IPS DF 4.7 (cell line): ENCODE data around the gene RPL3.
"Not testable (repeated sequence)": the region's sequence is repeated elsewhere in the genome, so short reads cannot be mapped to it uniquely, and the experiment has no call there.

ENCODE experiments used
- DNase-seq: peaks from one replicate; pipeline ENCODE4 v3.0.0-alpha.2; 2013; ENCODE audit warnings: low spot score; ENCODE audit errors: extremely low read depth

The RPL3 gene

GRCh38 chr22:39319284-39320022 lies at the start of gene RPL3:
Gene RPL3 (minus strand): TSS chr22:39319623. CDS start chr22:39319597, 26 bp downstream.
- DNase-seq, result no peak

- no peak for DNase-seq
Measured at GRCh38 chr22:39369186-39369585, 49.8 kb upstream of the RPL3 start.

GRCh38 chr22:39368461-39368911 lies 49.1 kb upstream of the RPL3 start:
- no peak for DNase-seq

GRCh38 chr22:39367035-39367434 lies 47.6 kb upstream of the RPL3 start:
- DNase-seq, result no peak

GRCh38 chr22:39365492-39365780 lies 46.0 kb upstream of the RPL3 start:
- DNase-seq, result no peak

- no peak for DNase-seq
Measured at GRCh38 chr22:39364714-39365491, 45.5 kb upstream of the RPL3 start.

- DNase-seq, result no peak
Measured at GRCh38 chr22:39363751-39364515, 44.5 kb upstream of the RPL3 start.

- no peak for DNase-seq
Measured at GRCh38 chr22:39362932-39363331, 43.5 kb upstream of the RPL3 start.

- DNase-seq, result no peak
Measured at GRCh38 chr22:39362271-39362670, 42.8 kb upstream of the RPL3 start.

GRCh38 chr22:39361496-39361895 lies 42.1 kb upstream of the RPL3 start:
- DNase-seq, result no peak

GRCh38 chr22:39360674-39361413 lies 41.4 kb upstream of the RPL3 start:
- no peak for DNase-seq

GRCh38 chr22:39360242-39360641 lies 40.8 kb upstream of the RPL3 start:
- no peak for DNase-seq

- no peak for DNase-seq
Measured at GRCh38 chr22:39359659-39360195, 40.3 kb upstream of the RPL3 start.

- DNase-seq, result not testable (repeated sequence)
Measured at GRCh38 chr22:39358197-39358596, 38.8 kb upstream of the RPL3 start.

GRCh38 chr22:39357110-39358108 lies 38.0 kb upstream of the RPL3 start:
- DNase-seq, result not testable (repeated sequence)

GRCh38 chr22:39356464-39356863 lies 37.0 kb upstream of the RPL3 start:
- DNase-seq, result no peak

- DNase-seq, result not testable (repeated sequence)
Measured at GRCh38 chr22:39355805-39356204, 36.4 kb upstream of the RPL3 start.

- no peak for DNase-seq
Measured at GRCh38 chr22:39355080-39355479, 35.7 kb upstream of the RPL3 start.

- no peak for DNase-seq
Measured at GRCh38 chr22:39353346-39353745, 33.9 kb upstream of the RPL3 start.
